HepG2 (cell line): ENCODE measurements around the gene ZBTB48. TPM values are rescaled to one million over a fixed set of nuclear protein-coding genes. Genes with fewer than 3 reads are reported as not detected.

ENCODE experiments used
- ADNP ChIP-seq: sonication (generic); formaldehyde crosslinking; IDR thresholded peaks from 2 replicates; pipeline ENCODE4 v1.4.0; 2020; ENCODE audit warnings: missing genetic modification reagents
- ARNT2 ChIP-seq: sonication (generic); formaldehyde crosslinking; IDR thresholded peaks from 2 replicates; pipeline ENCODE4 v1.8.0; 2022; ENCODE audit warnings: mild to moderate bottlenecking, low read depth, missing genetic modification reagents, moderate library complexity
- ATF3 ChIP-seq: sonication (generic); formaldehyde crosslinking; IDR thresholded peaks from 2 replicates; pipeline ENCODE4 v1.4.0; 2020; ENCODE audit warnings: missing genetic modification reagents
- CCAR2 ChIP-seq: fragments of 200-400 bp; formaldehyde crosslinking; optimal IDR thresholded peaks from 2 replicates; pipeline ENCODE3; 2018; ENCODE audit warnings: low read depth, mild to moderate bottlenecking, low read length, moderate library complexity
- DNMT1 ChIP-seq: sonication (generic); formaldehyde crosslinking; IDR thresholded peaks from 2 replicates; pipeline ENCODE4 v1.5.1; 2020; ENCODE audit warnings: mild to moderate bottlenecking, missing genetic modification reagents
- JARID2 ChIP-seq: sonication (generic); formaldehyde crosslinking; IDR thresholded peaks from 2 replicates; pipeline ENCODE4 v1.8.1; 2023; ENCODE audit warnings: missing genetic modification reagents, inconsistent platforms; ENCODE audit not compliant: insufficient replicate concordance
- KLF6 ChIP-seq: IDR thresholded peaks from 2 replicates; pipeline ENCODE4 v1.8.0; 2016; ENCODE audit warnings: missing biosample characterization, missing genetic modification reagents
- MIER3 ChIP-seq: IDR thresholded peaks from 2 replicates; pipeline ENCODE4 v1.6.1; 2016; ENCODE audit warnings: missing compliant biosample characterization, borderline replicate concordance
- RELA ChIP-seq: sonication (generic); formaldehyde crosslinking; IDR thresholded peaks from 2 replicates; pipeline ENCODE4 v1.4.0; 2020; ENCODE audit warnings: missing genetic modification reagents
- REPIN1 ChIP-seq: sonication (generic); formaldehyde crosslinking; IDR thresholded peaks from 2 replicates; pipeline ENCODE4 v1.8.0; 2022; ENCODE audit warnings: missing genetic modification reagents, low read depth, mild to moderate bottlenecking, borderline replicate concordance
- SRSF1 ChIP-seq: fragments of 200-400 bp; formaldehyde crosslinking; optimal IDR thresholded peaks from 2 replicates; pipeline ENCODE3; 2017; ENCODE audit warnings: mild to moderate bottlenecking, low read depth, low read length, moderate library complexity
- TARDBP ChIP-seq: sonication (generic); formaldehyde crosslinking; IDR thresholded peaks from 2 replicates; pipeline ENCODE4 v1.8.0; 2022; ENCODE audit warnings: mild to moderate bottlenecking, missing genetic modification reagents
- TBX3 ChIP-seq: fragments of 450-650 bp; IDR thresholded peaks from 2 replicates; pipeline ENCODE4 v1.6.1; 2017; ENCODE audit warnings: antibody characterized with exemption, mild to moderate bottlenecking, inconsistent platforms, borderline replicate concordance
- TERF1 ChIP-seq: sonication (generic); formaldehyde crosslinking; IDR thresholded peaks from 2 replicates; pipeline ENCODE4 v1.8.0; 2022; ENCODE audit warnings: mild to moderate bottlenecking, missing genetic modification reagents, moderate library complexity
- U2AF2 ChIP-seq: fragments of 200-400 bp; formaldehyde crosslinking; IDR thresholded peaks from 2 replicates; pipeline ENCODE4 v1.6.1; 2017; ENCODE audit warnings: low read depth, mild to moderate bottlenecking, low read length
- WIZ ChIP-seq: sonication (generic); formaldehyde crosslinking; IDR thresholded peaks from 2 replicates; pipeline ENCODE4 v1.5.1; 2020; ENCODE audit warnings: mild to moderate bottlenecking, missing genetic modification reagents
- YEATS4 ChIP-seq: sonication (generic); formaldehyde crosslinking; IDR thresholded peaks from 2 replicates; pipeline ENCODE4 v1.4.0; 2020; ENCODE audit warnings: missing genetic modification reagents, borderline replicate concordance
- ZIK1 ChIP-seq: sonication (generic); formaldehyde crosslinking; IDR thresholded peaks from 2 replicates; pipeline ENCODE4 v1.5.0; 2020; ENCODE audit warnings: mild to moderate bottlenecking, low read depth, missing genetic modification reagents, borderline replicate concordance
- ZNF414 ChIP-seq: sonication (generic); formaldehyde crosslinking; IDR thresholded peaks from 2 replicates; pipeline ENCODE4 v1.5.0; 2020; ENCODE audit warnings: missing genetic modification reagents
- ZNF556 ChIP-seq: sonication (generic); formaldehyde crosslinking; IDR thresholded peaks from 2 replicates; pipeline ENCODE4 v1.4.0; 2020; ENCODE audit warnings: mild to moderate bottlenecking, missing genetic modification reagents, borderline replicate concordance
- ZNF619 ChIP-seq: sonication (generic); formaldehyde crosslinking; IDR thresholded peaks from 2 replicates; pipeline ENCODE4 v1.4.0; 2020; ENCODE audit warnings: mild to moderate bottlenecking, missing genetic modification reagents
- ZNF75D ChIP-seq: sonication (generic); formaldehyde crosslinking; IDR thresholded peaks from 2 replicates; pipeline ENCODE4 v1.8.1; 2023; ENCODE audit warnings: missing genetic modification reagents, mild to moderate bottlenecking, borderline replicate concordance
- ZNF850 ChIP-seq: sonication (generic); formaldehyde crosslinking; conservative IDR thresholded peaks from 2 replicates; pipeline ENCODE4 v1.9.0; 2021; ENCODE audit warnings: mild to moderate bottlenecking, missing genetic modification reagents
- polyA plus RNA-seq, 8 experiments: library from polyadenylated mRNA; depleted of rRNA in 3 of 8; stranded (reverse) in 7 of 8; unstranded in 1 of 8; fragments of >200 nt; fragmentation: Illumina TruSeq in 4 of 8; extraction: Trizol in 4 of 8; gene quantifications; 2 replicates each; pipeline versions ENCODE4 v1.2.1 to v1.2.3, GENCODE V29; 2011 to 2016; ENCODE audit warnings: low read depth in 4 of 8, missing spikeins in 1 of 8, mixed read lengths in 1 of 8; ENCODE audit not compliant: insufficient read depth in 1 of 8
- total RNA-seq, 5 experiments: library from RNA; depleted of rRNA; stranded (reverse); fragments of >200 nt; fragmentation: Illumina TruSeq; extraction: Trizol; gene quantifications; 2 replicates each; pipeline ENCODE4 v1.2.3, GENCODE V29; 2016; ENCODE audit warnings: low read depth in 1 of 5
- TF ChIP-seq, protein P1 (sequence below): sonication (generic); formaldehyde crosslinking; IDR thresholded peaks from 2 replicates; pipeline ENCODE4 v1.4.0; 2020; ENCODE audit warnings: missing genetic modification reagents

Gene ZBTB48
- total and polyA plus RNA-seq, 2 of the 13 experiments (the other 11 are each of a cell fraction or from before 2014, with no cell fraction given): 13.0 to 17.1 TPM

GRCh38 chr1:6602669-6603237 lies 23.0 kb downstream of the ZBTB48 start, which contains the start of gene KLHL21 (continued):
- TF ChIP-seq CCAR2 (no peak), TERF1 (no peak; the same call in 1 of the 2 replicates), ZNF414 (no peak), ZNF75D (no peak), ZNF619 (CRISPR knock-in tag) (no peak), REPIN1 (CRISPR knock-in tag) (no peak; the same call in 1 of the 2 replicates), KLF6 (CRISPR knock-in tag) (no peak), TARDBP (no peak), MIER3 (CRISPR knock-in tag) (no peak), ZIK1 (no peak), JARID2 (CRISPR knock-in tag) (no peak), ARNT2 (CRISPR knock-in tag) (no peak; the same call in 1 of the 2 replicates), ATF3 (CRISPR knock-in tag) (peak; percentile 80), ADNP (no peak), YEATS4 (peak; percentile 31; the same call in 1 of the 2 replicates), WIZ (CRISPR knock-in tag) (no peak), DNMT1 (CRISPR knock-in tag) (0 out of 2 replicates have a peak, but pooled peaks have one; percentile 65), SRSF1 (no peak), U2AF2 (no peak), TBX3 (no peak), ZNF850 (CRISPR knock-in tag) (no peak), ZNF556 (no peak), RELA (CRISPR knock-in tag) (no peak)
- TF ChIP-seq, protein P1, sequence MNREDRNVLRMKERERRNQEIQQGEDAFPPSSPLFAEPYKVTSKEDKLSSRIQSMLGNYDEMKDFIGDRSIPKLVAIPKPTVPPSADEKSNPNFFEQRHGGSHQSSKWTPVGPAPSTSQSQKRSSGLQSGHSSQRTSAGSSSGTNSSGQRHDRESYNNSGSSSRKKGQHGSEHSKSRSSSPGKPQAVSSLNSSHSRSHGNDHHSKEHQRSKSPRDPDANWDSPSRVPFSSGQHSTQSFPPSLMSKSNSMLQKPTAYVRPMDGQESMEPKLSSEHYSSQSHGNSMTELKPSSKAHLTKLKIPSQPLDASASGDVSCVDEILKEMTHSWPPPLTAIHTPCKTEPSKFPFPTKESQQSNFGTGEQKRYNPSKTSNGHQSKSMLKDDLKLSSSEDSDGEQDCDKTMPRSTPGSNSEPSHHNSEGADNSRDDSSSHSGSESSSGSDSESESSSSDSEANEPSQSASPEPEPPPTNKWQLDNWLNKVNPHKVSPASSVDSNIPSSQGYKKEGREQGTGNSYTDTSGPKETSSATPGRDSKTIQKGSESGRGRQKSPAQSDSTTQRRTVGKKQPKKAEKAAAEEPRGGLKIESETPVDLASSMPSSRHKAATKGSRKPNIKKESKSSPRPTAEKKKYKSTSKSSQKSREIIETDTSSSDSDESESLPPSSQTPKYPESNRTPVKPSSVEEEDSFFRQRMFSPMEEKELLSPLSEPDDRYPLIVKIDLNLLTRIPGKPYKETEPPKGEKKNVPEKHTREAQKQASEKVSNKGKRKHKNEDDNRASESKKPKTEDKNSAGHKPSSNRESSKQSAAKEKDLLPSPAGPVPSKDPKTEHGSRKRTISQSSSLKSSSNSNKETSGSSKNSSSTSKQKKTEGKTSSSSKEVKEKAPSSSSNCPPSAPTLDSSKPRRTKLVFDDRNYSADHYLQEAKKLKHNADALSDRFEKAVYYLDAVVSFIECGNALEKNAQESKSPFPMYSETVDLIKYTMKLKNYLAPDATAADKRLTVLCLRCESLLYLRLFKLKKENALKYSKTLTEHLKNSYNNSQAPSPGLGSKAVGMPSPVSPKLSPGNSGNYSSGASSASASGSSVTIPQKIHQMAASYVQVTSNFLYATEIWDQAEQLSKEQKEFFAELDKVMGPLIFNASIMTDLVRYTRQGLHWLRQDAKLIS (CRISPR knock-in tag): no peak
